A549 (cell line): ENCODE results near the gene LCE2B. TPM values are rescaled to one million over a fixed set of nuclear protein-coding genes. Genes with fewer than 3 reads are reported as not detected.

Experiments used
- ATAC-seq, 2 experiments: fragments of 200-7000 bp in 1 of 2; fragments of >200 bp in 1 of 2; cut with Nextera tagmentation in 1 of 2; cut with Tn5 transposase in 1 of 2; 3 replicates each; pipeline versions ENCODE4 v1.8.0 to v1.9.1; 2018 to 2020; ENCODE audit warnings: mild to moderate bottlenecking in 1 of 2, moderate library complexity in 1 of 2
- CTCF ChIA-PET: fragments of 300-600 bp; sonication (Branson Sonifier 250); formaldehyde crosslinking; extraction: SDS; loops from one replicate; lab custom pipeline; 2021; ENCODE audit warnings: antibody characterized with exemption, inconsistent platforms; lab: Yijun Ruan, JAX
- POLR2A ChIA-PET: fragments of 350-600 bp; formaldehyde crosslinking; extraction: SDS; loops from one replicate; lab custom pipeline; 2021; ENCODE audit warnings: antibody characterized with exemption, inconsistent platforms; lab: Yijun Ruan, JAX
- DNase-seq, 2 experiments: peaks; one replicate each; pipeline versions ENCODE4 v3.0.0 to v3.0.0-alpha.2; 2011 to 2016; ENCODE audit warnings: low read depth in 1 of 2, low spot score in 1 of 2
- FAIRE-seq: peaks from 2 replicates; lab custom pipeline; 2011; peaks lifted over from hg19 to GRCh38; lab: Jason Lieb, UNC
- H3K27ac ChIP-seq, 2 experiments: fragments of >200 bp; sonication (Bioruptor Twin); formaldehyde crosslinking; 3 replicates each; pipeline ENCODE4 v1.5.1; 2016 to 2017
- H3K4me1 ChIP-seq: fragments of >200 bp; sonication (Bioruptor Twin); formaldehyde crosslinking; 3 replicates; pipeline ENCODE4 v1.6.1; 2016
- H3K4me2 ChIP-seq: fragments of >200 bp; sonication (Bioruptor Twin); formaldehyde crosslinking; 3 replicates; pipeline ENCODE4 v1.6.1; 2016
- H3K4me3 ChIP-seq: fragments of >200 bp; sonication (Bioruptor Twin); formaldehyde crosslinking; 3 replicates; pipeline ENCODE4 v1.5.1; 2016
- H3K9me3 ChIP-seq: fragments of >200 bp; sonication (Bioruptor Twin); formaldehyde crosslinking; 3 replicates; pipeline ENCODE4 v1.6.1; 2016
- ATOH8 ChIP-seq: fragments of 250-450 bp; sonication (Bioruptor Pico); IDR thresholded peaks from 2 replicates; pipeline ENCODE4 v1.5.0; 2020; ENCODE audit warnings: low read depth, mild to moderate bottlenecking, moderate library complexity
- CHD2 ChIP-seq: fragments of 150-350 bp; IDR thresholded peaks from 2 replicates; pipeline ENCODE4 v1.6.1; 2014; ENCODE audit warnings: low read length; ENCODE audit not compliant: partially characterized antibody
- CTCF ChIP-seq: fragments of >200 bp; sonication (Bioruptor Twin); formaldehyde crosslinking; IDR thresholded peaks from 3 replicates; pipeline ENCODE4 v1.5.1; 2016
- EHF ChIP-seq: fragments of 250-450 bp; sonication (Bioruptor Pico); IDR thresholded peaks from 2 replicates; pipeline ENCODE4 v1.5.0; 2020; ENCODE audit warnings: mild to moderate bottlenecking
- EP300 ChIP-seq, 2 experiments: fragments of >200 bp; sonication (Bioruptor Twin); formaldehyde crosslinking; IDR thresholded peaks; 2 replicates in 1 of 2; 3 replicates in 1 of 2; pipeline ENCODE4 v1.6.1; 2016 to 2017
- ESRRA ChIP-seq: fragments of 150-350 bp; IDR thresholded peaks from 2 replicates; pipeline ENCODE4 v1.6.1; 2014; ENCODE audit warnings: mild to moderate bottlenecking, low read length, borderline replicate concordance
- FOSB ChIP-seq: fragments of 250-450 bp; sonication (Bioruptor Pico); IDR thresholded peaks from 2 replicates; pipeline ENCODE4 v1.5.0; 2020; ENCODE audit warnings: mild to moderate bottlenecking, moderate library complexity
- FOXS1 ChIP-seq: fragments of 250-450 bp; sonication (Bioruptor Pico); IDR thresholded peaks from 2 replicates; pipeline ENCODE4 v1.5.0; 2020; ENCODE audit warnings: mild to moderate bottlenecking, moderate library complexity
- HES2 ChIP-seq: fragments of >200 bp; sonication (Bioruptor Twin); formaldehyde crosslinking; IDR thresholded peaks from 2 replicates; pipeline ENCODE4 v1.6.1; 2016
- HOXB13 ChIP-seq: fragments of 250-450 bp; sonication (Bioruptor Pico); IDR thresholded peaks from 2 replicates; pipeline ENCODE4 v1.5.0; 2020; ENCODE audit warnings: low read depth, mild to moderate bottlenecking, moderate library complexity
- KDM1A ChIP-seq: fragments of 200-600 bp; sonication (generic); IDR thresholded peaks from 2 replicates; pipeline ENCODE4 v1.6.1; 2016; ENCODE audit warnings: low read depth, mild to moderate bottlenecking
- KDM5A ChIP-seq: fragments of 200-600 bp; sonication (generic); IDR thresholded peaks from 2 replicates; pipeline ENCODE4 v1.6.1; 2016; ENCODE audit warnings: antibody characterized with exemption, mild to moderate bottlenecking
- NPAS2 ChIP-seq: fragments of 250-450 bp; sonication (Bioruptor Pico); IDR thresholded peaks from 2 replicates; pipeline ENCODE4 v1.8.0; 2022; ENCODE audit warnings: mild to moderate bottlenecking, moderate library complexity, borderline replicate concordance
- RAD21 ChIP-seq, 2 experiments: fragments of >200 bp in 1 of 2; sonication (Bioruptor Twin) in 1 of 2; formaldehyde crosslinking in 1 of 2; IDR thresholded peaks in 1 of 2; conservative IDR thresholded peaks in 1 of 2; 2 replicates in 1 of 2; 3 replicates in 1 of 2; pipeline ENCODE4 v1.6.1; 2012 to 2018; ENCODE audit warnings: inconsistent platforms in 1 of 2
- RFX5 ChIP-seq: fragments of 450-650 bp; IDR thresholded peaks from 2 replicates; pipeline ENCODE4 v1.7.1; 2014; ENCODE audit warnings: antibody characterized with exemption, mild to moderate bottlenecking, moderate library complexity
- SMC3 ChIP-seq: fragments of >200 bp; sonication (Bioruptor Twin); formaldehyde crosslinking; IDR thresholded peaks from 3 replicates; pipeline ENCODE4 v1.6.1; 2018; ENCODE audit warnings: inconsistent platforms
- ZC3H11A ChIP-seq: fragments of 450-650 bp; IDR thresholded peaks from 2 replicates; pipeline ENCODE4 v1.6.1; 2014; ENCODE audit warnings: antibody characterized with exemption, mild to moderate bottlenecking
- ZNF302 ChIP-seq: fragments of 250-450 bp; sonication (Bioruptor Pico); IDR thresholded peaks from 2 replicates; pipeline ENCODE4 v1.9.0; 2021; ENCODE audit warnings: inconsistent platforms, mild to moderate bottlenecking, moderate library complexity
- WGBS: methylation state at CpG from one replicate; pipeline ENCODE4 v1.1.6; 2017; ENCODE audit errors: missing lambda C conversion rate; 5-methylcytosine and 5-hydroxymethylcytosine counted together
- polyA plus RNA-seq, 4 experiments: library from polyadenylated mRNA; depleted of rRNA in 3 of 4; stranded (reverse); fragments of >200 nt; fragmentation: RNase III in 1 of 4; extraction: RNeasy Plus Mini Kit Qiagen cat#74134 plus additional on column Dnase treatment in 1 of 4; gene quantifications; 2 replicates in 3 of 4; 3 replicates in 1 of 4; pipeline ENCODE4 v1.2.3, GENCODE V29; 2011 to 2017

The LCE2B gene
- polyA plus RNA-seq, 2 of the 4 experiments (the other 2 are of a cell fraction): not detected

GRCh38 chr1:152725261-152725660 lies 39.3 kb downstream of the LCE2B start (continued):
- TF ChIP-seq KDM5A: no peak
- no peak for TF ChIP-seq EHF (CRISPR knock-in tag)
- TF ChIP-seq HES2: no peak
- no peak for TF ChIP-seq ESRRA

GRCh38 chr1:152728986-152729385 lies 43.1 kb downstream of the LCE2B start:
- DNase-seq (no peak), ATAC-seq (no peak), FAIRE-seq (no peak)
- Histone ChIP-seq H3K4me1 (no peaks in the 10 kb centered on the region), H3K4me3 (no peak overlapping the region), H3K9me3 (no peaks in the 10 kb centered on the region), H3K4me2 (no peak overlapping the region), H3K27ac (no peak overlapping the region)
- CTCF ChIA-PET: no interaction called here
- 15% methylated on average over 1 of the region's 1 CpG for WGBS
- POLR2A ChIA-PET: no interaction called here
- no peak for TF ChIP-seq FOSB (CRISPR knock-in tag)
- no peak for TF ChIP-seq KDM5A
- TF ChIP-seq ATOH8 (CRISPR knock-in tag): no peak
- no peak for TF ChIP-seq FOXS1 (CRISPR knock-in tag)
- TF ChIP-seq HOXB13 (CRISPR knock-in tag): no peak
- no peak for TF ChIP-seq CHD2
- no peak for TF ChIP-seq RFX5
- TF ChIP-seq KDM1A: no peak
- TF ChIP-seq NPAS2 (CRISPR knock-in tag): no peak
- TF ChIP-seq EP300 (IDR thresholded peaks at IDR 0.05): no peak

- POLR2A ChIA-PET: no interaction called here
- CTCF ChIA-PET: interaction anchor here (0.6 to 1.6 kb wide), 3 partner anchors 40 to 1031 kb away, joined by 3 read pairs; no protein-coding TSS in a partner anchor
- ATAC-seq (peak; percentile 54 to 77; a peak in 4 of 6 replicates), DNase-seq (peak in 1 of 2 experiments; percentile 30), FAIRE-seq (no peak)
- Histone ChIP-seq H3K4me2 (no peak overlapping the region), H3K27ac (no peak overlapping the region), H3K4me1 (no peaks in the 10 kb centered on the region), H3K9me3 (no peaks in the 10 kb centered on the region), H3K4me3 (no peak overlapping the region)
- no peak for TF ChIP-seq ESRRA
- TF ChIP-seq NPAS2 (CRISPR knock-in tag): no peak
- TF ChIP-seq ZC3H11A: no peak
- TF ChIP-seq KDM1A: no peak
- 0 out of 3 replicates have a peak, but pooled peaks have one; percentile 13 for TF ChIP-seq SMC3
- no peak for TF ChIP-seq ZNF302
- TF ChIP-seq RAD21 (conservative IDR thresholded peaks at IDR 0.05 in 1 of 2, IDR thresholded peaks at IDR 0.05 in 1 of 2): peak; percentile 33 to 52; a peak in 3 of 5 replicates
- TF ChIP-seq CTCF: peak; percentile 31; the same call in 2 of the 3 replicates
- WGBS: 5% methylated on average over 1 of the region's 1 CpG
Measured at GRCh38 chr1:152735648-152736047, 49.7 kb downstream of the LCE2B start.

Other genes starting within 250 kb of the LCE2B start
- not detected in 2 replicates for gene LCE5A, start 175.3 kb upstream of the LCE2B start, polyA plus RNA-seq (2011; rRNA removed)
- not detected in 3 replicates for gene LCE5A, start 175.3 kb upstream of the LCE2B start, polyA plus RNA-seq (2017; fragmentation: RNase III; extraction: RNeasy Plus Mini Kit Qiagen cat#74134 plus additional on column Dnase treatment)
- 0.47 and 0.50 TPM in 2 replicates for gene CRCT1, start 171.6 kb upstream of the LCE2B start, polyA plus RNA-seq (2011; rRNA removed)
- 0.14 TPM in 1 of 3 replicates, not detected in the others for gene CRCT1, start 171.6 kb upstream of the LCE2B start, polyA plus RNA-seq (2017; fragmentation: RNase III; extraction: RNeasy Plus Mini Kit Qiagen cat#74134 plus additional on column Dnase treatment)
- not detected in 2 replicates for gene LCE3E, start 119.3 kb upstream of the LCE2B start, polyA plus RNA-seq (2011; rRNA removed)
- gene LCE3E, start 119.3 kb upstream of the LCE2B start, polyA plus RNA-seq (2017; fragmentation: RNase III; extraction: RNeasy Plus Mini Kit Qiagen cat#74134 plus additional on column Dnase treatment): not detected in 3 replicates
- gene LCE3D, start 105.6 kb upstream of the LCE2B start, polyA plus RNA-seq (2011; rRNA removed): 0.23 and 0.36 TPM in 2 replicates
- gene LCE3D, start 105.6 kb upstream of the LCE2B start, polyA plus RNA-seq (2017; fragmentation: RNase III; extraction: RNeasy Plus Mini Kit Qiagen cat#74134 plus additional on column Dnase treatment): 0.18 to 0.39 TPM (median 0.18 TPM) in 3 replicates
- not detected in 2 replicates for gene LCE3C, start 85.9 kb upstream of the LCE2B start, polyA plus RNA-seq (2011; rRNA removed)
- gene LCE3C, start 85.9 kb upstream of the LCE2B start, polyA plus RNA-seq (2017; fragmentation: RNase III; extraction: RNeasy Plus Mini Kit Qiagen cat#74134 plus additional on column Dnase treatment): not detected in 3 replicates
- gene LCE3B, start 72.3 kb upstream of the LCE2B start, polyA plus RNA-seq (2011; rRNA removed): not detected in 2 replicates
- gene LCE3B, start 72.3 kb upstream of the LCE2B start, polyA plus RNA-seq (2017; fragmentation: RNase III; extraction: RNeasy Plus Mini Kit Qiagen cat#74134 plus additional on column Dnase treatment): not detected in 3 replicates
- not detected in 2 replicates for gene LCE3A, start 63.0 kb upstream of the LCE2B start, polyA plus RNA-seq (2011; rRNA removed)
- not detected in 3 replicates for gene LCE3A, start 63.0 kb upstream of the LCE2B start, polyA plus RNA-seq (2017; fragmentation: RNase III; extraction: RNeasy Plus Mini Kit Qiagen cat#74134 plus additional on column Dnase treatment)
- not detected in 2 replicates for gene LCE2D, start 22.7 kb upstream of the LCE2B start, polyA plus RNA-seq (2011; rRNA removed)
- not detected in 3 replicates for gene LCE2D, start 22.7 kb upstream of the LCE2B start, polyA plus RNA-seq (2017; fragmentation: RNase III; extraction: RNeasy Plus Mini Kit Qiagen cat#74134 plus additional on column Dnase treatment)
- not detected in 2 replicates for gene LCE2C, start 10.8 kb upstream of the LCE2B start, polyA plus RNA-seq (2011; rRNA removed)
- not detected in 3 replicates for gene LCE2C, start 10.8 kb upstream of the LCE2B start, polyA plus RNA-seq (2017; fragmentation: RNase III; extraction: RNeasy Plus Mini Kit Qiagen cat#74134 plus additional on column Dnase treatment)
- gene LCE2A, start 12.2 kb downstream of the LCE2B start, polyA plus RNA-seq (2011; rRNA removed): not detected in 2 replicates
- not detected in 3 replicates for gene LCE2A, start 12.2 kb downstream of the LCE2B start, polyA plus RNA-seq (2017; fragmentation: RNase III; extraction: RNeasy Plus Mini Kit Qiagen cat#74134 plus additional on column Dnase treatment)
- not detected in 2 replicates for gene LCE4A, start 22.0 kb downstream of the LCE2B start, polyA plus RNA-seq (2011; rRNA removed)
- not detected in 3 replicates for gene LCE4A, start 22.0 kb downstream of the LCE2B start, polyA plus RNA-seq (2017; fragmentation: RNase III; extraction: RNeasy Plus Mini Kit Qiagen cat#74134 plus additional on column Dnase treatment)
- not detected in 2 replicates for gene KPRP, start 71.9 kb downstream of the LCE2B start, polyA plus RNA-seq (2011; rRNA removed)
- gene KPRP, start 71.9 kb downstream of the LCE2B start, polyA plus RNA-seq (2017; fragmentation: RNase III; extraction: RNeasy Plus Mini Kit Qiagen cat#74134 plus additional on column Dnase treatment): not detected in 3 replicates
- gene LCE1F, start 89.0 kb downstream of the LCE2B start, polyA plus RNA-seq (2011; rRNA removed): not detected in 2 replicates
- not detected in 3 replicates for gene LCE1F, start 89.0 kb downstream of the LCE2B start, polyA plus RNA-seq (2017; fragmentation: RNase III; extraction: RNeasy Plus Mini Kit Qiagen cat#74134 plus additional on column Dnase treatment)
- not detected in 2 replicates for gene LCE1E, start 100.1 kb downstream of the LCE2B start, polyA plus RNA-seq (2011; rRNA removed)
- not detected in 3 replicates for gene LCE1E, start 100.1 kb downstream of the LCE2B start, polyA plus RNA-seq (2017; fragmentation: RNase III; extraction: RNeasy Plus Mini Kit Qiagen cat#74134 plus additional on column Dnase treatment)
- not detected in 2 replicates for gene LCE1D, start 110.6 kb downstream of the LCE2B start, polyA plus RNA-seq (2011; rRNA removed)
- not detected in 3 replicates for gene LCE1D, start 110.6 kb downstream of the LCE2B start, polyA plus RNA-seq (2017; fragmentation: RNase III; extraction: RNeasy Plus Mini Kit Qiagen cat#74134 plus additional on column Dnase treatment)
- not detected in 2 replicates for gene LCE1C, start 120.5 kb downstream of the LCE2B start, polyA plus RNA-seq (2011; rRNA removed)
- gene LCE1C, start 120.5 kb downstream of the LCE2B start, polyA plus RNA-seq (2017; fragmentation: RNase III; extraction: RNeasy Plus Mini Kit Qiagen cat#74134 plus additional on column Dnase treatment): not detected in 3 replicates
- gene LCE1B, start 125.8 kb downstream of the LCE2B start, polyA plus RNA-seq (2011; rRNA removed): not detected in 2 replicates
- not detected in 3 replicates for gene LCE1B, start 125.8 kb downstream of the LCE2B start, polyA plus RNA-seq (2017; fragmentation: RNase III; extraction: RNeasy Plus Mini Kit Qiagen cat#74134 plus additional on column Dnase treatment)
- gene LCE1A, start 141.3 kb downstream of the LCE2B start, polyA plus RNA-seq (2011; rRNA removed): not detected in 2 replicates
- not detected in 3 replicates for gene LCE1A, start 141.3 kb downstream of the LCE2B start, polyA plus RNA-seq (2017; fragmentation: RNase III; extraction: RNeasy Plus Mini Kit Qiagen cat#74134 plus additional on column Dnase treatment)
- gene LCE6A, start 156.7 kb downstream of the LCE2B start, polyA plus RNA-seq (2011; rRNA removed): not detected in 2 replicates
- gene LCE6A, start 156.7 kb downstream of the LCE2B start, polyA plus RNA-seq (2017; fragmentation: RNase III; extraction: RNeasy Plus Mini Kit Qiagen cat#74134 plus additional on column Dnase treatment): not detected in 3 replicates
- not detected in 2 replicates for gene LCE7A, start 173.9 kb downstream of the LCE2B start, polyA plus RNA-seq (2011; rRNA removed)
- not detected in 3 replicates for gene LCE7A, start 173.9 kb downstream of the LCE2B start, polyA plus RNA-seq (2017; fragmentation: RNase III; extraction: RNeasy Plus Mini Kit Qiagen cat#74134 plus additional on column Dnase treatment)
- not detected in 2 replicates for gene SMCP, start 192.2 kb downstream of the LCE2B start, polyA plus RNA-seq (2011; rRNA removed)
- not detected in 3 replicates for gene SMCP, start 192.2 kb downstream of the LCE2B start, polyA plus RNA-seq (2017; fragmentation: RNase III; extraction: RNeasy Plus Mini Kit Qiagen cat#74134 plus additional on column Dnase treatment)
- gene IVL, start 222.4 kb downstream of the LCE2B start, polyA plus RNA-seq (2011; rRNA removed): not detected in 2 replicates
- gene IVL, start 222.4 kb downstream of the LCE2B start, polyA plus RNA-seq (2017; fragmentation: RNase III; extraction: RNeasy Plus Mini Kit Qiagen cat#74134 plus additional on column Dnase treatment): not detected in 3 replicates